Measurements from ENCODE around the gene GALNT10.

The GALNT10 gene

GRCh38 chr5:154312576-154312975 is 122.0 kb downstream of the GALNT10 start:
- TF ChIP-seq CTCF (IDR thresholded peaks at IDR 0.05; ENCODE audit: low read depth, low read length) = no peak
- Histone ChIP-seq H3K27ac (no peak overlapping the region), H3K4me3 (ENCODE audit: low read depth, low read length) (no peak overlapping the region), H3K36me3 (no peaks in the 10 kb centered on the region), H3K27me3 (ENCODE audit: insufficient read depth, low read depth, severe bottlenecking) (no peaks in the 10 kb centered on the region), H3K9me3 (ENCODE audit: severe bottlenecking) (no peaks in the 10 kb centered on the region)
- no peak for DNase-seq

GRCh38 chr5:154313360-154314017 is 123.0 kb downstream of the GALNT10 start:
- Histone ChIP-seq H3K36me3 (no peaks in the 10 kb centered on the region), H3K27me3 (ENCODE audit: insufficient read depth, low read depth, severe bottlenecking) (no peaks in the 10 kb centered on the region), H3K27ac (no peak overlapping the region; the same call in 1 of the 2 replicates), H3K4me3 (ENCODE audit: low read depth, low read length) (no peak overlapping the region), H3K9me3 (ENCODE audit: severe bottlenecking) (no peaks in the 10 kb centered on the region)
- TF ChIP-seq CTCF (IDR thresholded peaks at IDR 0.05; ENCODE audit: low read depth, low read length) = no peak
- peak; percentile 64 for DNase-seq

- Histone ChIP-seq H3K36me3 (no peaks in the 10 kb centered on the region), H3K4me3 (ENCODE audit: low read depth, low read length) (no peak overlapping the region), H3K27me3 (ENCODE audit: insufficient read depth, low read depth, severe bottlenecking) (no peaks in the 10 kb centered on the region), H3K27ac (no peak overlapping the region), H3K9me3 (ENCODE audit: severe bottlenecking) (no peaks in the 10 kb centered on the region)
- no peak for DNase-seq
- no peak for TF ChIP-seq CTCF (IDR thresholded peaks at IDR 0.05; ENCODE audit: low read depth, low read length)
Observed at GRCh38 chr5:154315196-154315595, 124.7 kb downstream of the GALNT10 start.

GRCh38 chr5:154315756-154316155 is 125.2 kb downstream of the GALNT10 start:
- no peaks in the 10 kb centered on the region for H3K36me3 ChIP-seq
- H3K27ac ChIP-seq = no peak overlapping the region
- no peak overlapping the region for H3K4me3 ChIP-seq (ENCODE audit: low read depth, low read length)
- H3K9me3 ChIP-seq (ENCODE audit: severe bottlenecking) = no peaks in the 10 kb centered on the region
- H3K27me3 ChIP-seq (ENCODE audit: insufficient read depth, low read depth, severe bottlenecking) = no peaks in the 10 kb centered on the region
- DNase-seq = no peak
- TF ChIP-seq CTCF (IDR thresholded peaks at IDR 0.05; ENCODE audit: low read depth, low read length) = no peak

- no peaks in the 10 kb centered on the region for H3K27me3 ChIP-seq (ENCODE audit: insufficient read depth, low read depth, severe bottlenecking)
- H3K4me3 ChIP-seq (ENCODE audit: low read depth, low read length) = no peak overlapping the region
- DNase-seq = no peak
- no peaks in the 10 kb centered on the region for H3K9me3 ChIP-seq (ENCODE audit: severe bottlenecking)
- no peak for TF ChIP-seq CTCF (IDR thresholded peaks at IDR 0.05; ENCODE audit: low read depth, low read length)
- H3K36me3 ChIP-seq = no peaks in the 10 kb centered on the region
- H3K27ac ChIP-seq = no peak overlapping the region
Observed at GRCh38 chr5:154316223-154316935, 125.8 kb downstream of the GALNT10 start.

Data from WERI-Rb-1 (cell line).